RWPE2 (cell line): ENCODE results near the gene PRKG1.

Experiments
- ATAC-seq: fragments of 200-7000 bp; cut with Tn5 transposase; 3 replicates; pipeline ENCODE4 v1.9.1; 2021; ENCODE audit warnings: low read depth
- DNase-seq: peaks from one replicate; pipeline ENCODE4 v3.0.0-alpha.2; 2020; ENCODE audit warnings: low spot score
- H3K27ac ChIP-seq: fragments of 450-650 bp; 2 replicates; pipeline ENCODE4 v1.5.1; 2017; ENCODE audit warnings: mild to moderate bottlenecking; ENCODE audit not compliant: poor library complexity, severe bottlenecking
- H3K27me3 ChIP-seq: fragments of 250-450 bp; sonication (Bioruptor Pico); 2 replicates; pipeline ENCODE4 v1.5.1; 2021; ENCODE audit warnings: mild to moderate bottlenecking, moderate library complexity; ENCODE audit not compliant: insufficient read depth, poor library complexity, severe bottlenecking
- H3K36me3 ChIP-seq: fragments of 250-450 bp; sonication (Bioruptor Pico); 2 replicates; pipeline ENCODE4 v1.5.1; 2020; ENCODE audit warnings: low read depth, mild to moderate bottlenecking, moderate library complexity
- H3K4me1 ChIP-seq: fragments of 250-450 bp; sonication (Bioruptor Pico); 2 replicates; pipeline ENCODE4 v1.5.1; 2021; ENCODE audit warnings: mild to moderate bottlenecking, moderate library complexity; ENCODE audit not compliant: insufficient read depth, poor library complexity, severe bottlenecking
- H3K4me3 ChIP-seq: fragments of 250-450 bp; sonication (Bioruptor Pico); 2 replicates; pipeline ENCODE4 v1.5.1; 2021; ENCODE audit warnings: mild to moderate bottlenecking, moderate library complexity; ENCODE audit not compliant: severe bottlenecking
- H3K9me3 ChIP-seq: fragments of 250-450 bp; sonication (Bioruptor Pico); 2 replicates; pipeline ENCODE4 v1.5.1; 2021; ENCODE audit warnings: mild to moderate bottlenecking, moderate library complexity; ENCODE audit not compliant: severe bottlenecking
- CTCF ChIP-seq: fragments of 450-650 bp; IDR thresholded peaks from one replicate; pipeline ENCODE4 v1.5.1; 2017; ENCODE audit warnings: mild to moderate bottlenecking, moderate library complexity; ENCODE audit not compliant: poor library complexity, severe bottlenecking

The PRKG1 gene

GRCh38 chr10:51117053-51117660 is 42.9 kb downstream of the PRKG1 start:
- Histone ChIP-seq H3K4me3 (no peak overlapping the region), H3K4me1 (no peaks in the 10 kb centered on the region), H3K27me3 (no peaks in the 10 kb centered on the region), H3K9me3 (no peaks in the 10 kb centered on the region), H3K36me3 (no peaks in the 10 kb centered on the region), H3K27ac (no peak overlapping the region)
- ATAC-seq (no peak), DNase-seq (no peak)
- TF ChIP-seq CTCF, result no peak

GRCh38 chr10:51117794-51118193 is 43.5 kb downstream of the PRKG1 start:
- no peak overlapping the region for H3K4me3 ChIP-seq
- no peak for ATAC-seq
- H3K27ac ChIP-seq, result no peak overlapping the region
- H3K36me3 ChIP-seq, result no peaks in the 10 kb centered on the region
- H3K27me3 ChIP-seq, result no peaks in the 10 kb centered on the region
- DNase-seq, result no peak
- TF ChIP-seq CTCF, result no peak
- H3K9me3 ChIP-seq, result no peaks in the 10 kb centered on the region
- no peaks in the 10 kb centered on the region for H3K4me1 ChIP-seq

GRCh38 chr10:51119441-51119840 is 45.2 kb downstream of the PRKG1 start:
- Histone ChIP-seq H3K27ac (no peak overlapping the region), H3K27me3 (no peaks in the 10 kb centered on the region), H3K4me1 (no peaks in the 10 kb centered on the region), H3K4me3 (no peak overlapping the region), H3K36me3 (no peaks in the 10 kb centered on the region), H3K9me3 (no peaks in the 10 kb centered on the region)
- no peak for ATAC-seq
- TF ChIP-seq CTCF, result no peak
- DNase-seq, result no peak

GRCh38 chr10:51121861-51122260 is 47.6 kb downstream of the PRKG1 start:
- ATAC-seq (no peak), DNase-seq (no peak)
- Histone ChIP-seq H3K9me3 (no peaks in the 10 kb centered on the region), H3K4me1 (no peaks in the 10 kb centered on the region), H3K4me3 (no peak overlapping the region), H3K27me3 (no peaks in the 10 kb centered on the region), H3K27ac (no peak overlapping the region), H3K36me3 (no peaks in the 10 kb centered on the region)
- no peak for TF ChIP-seq CTCF

- Histone ChIP-seq H3K4me1 (peaks cover 2% of the 10 kb centered on the region), H3K27ac (no peak overlapping the region), H3K27me3 (no peaks in the 10 kb centered on the region), H3K4me3 (no peak overlapping the region), H3K36me3 (no peaks in the 10 kb centered on the region), H3K9me3 (no peaks in the 10 kb centered on the region)
- DNase-seq (no peak), ATAC-seq (no peak)
- TF ChIP-seq CTCF, result no peak
Measured at GRCh38 chr10:51124852-51125251, 50.6 kb downstream of the PRKG1 start.
